Gastrocnemius medialis (tissue), 4 donors: ENCODE data around the gene TSHZ1.

Experiments used
- CTCF ChIP-seq, 5 experiments: fragments of 450-650 bp in 3 of 5; fragments of 200-600 bp in 2 of 5; sonication (generic) in 2 of 5; IDR thresholded peaks in 4 of 5; conservative IDR thresholded peaks in 1 of 5; 1 replicate in 4 of 5; 2 replicates in 1 of 5; pipeline ENCODE4 v1.5.1; 2016 to 2019; ENCODE audit warnings: antibody characterized with exemption in 5 of 5, mild to moderate bottlenecking in 3 of 5, moderate library complexity in 3 of 5
- POLR2A ChIP-seq, 2 donors: fragments of 450-650 bp; IDR thresholded peaks; one replicate each; pipeline ENCODE4 v1.6.1; 2017; ENCODE audit warnings: antibody characterized with exemption in 2 of 2, mild to moderate bottlenecking in 2 of 2, moderate library complexity in 2 of 2

GRCh38 chr18:75199327-75199726, 11.3 kb upstream of the TSHZ1 start:
- no peak for TF ChIP-seq CTCF (IDR thresholded peaks at IDR 0.05 in 4 of 5, conservative IDR thresholded peaks at IDR 0.05 in 1 of 5)
- no peak for TF ChIP-seq POLR2A (IDR thresholded peaks at IDR 0.05)
